Memory B cell (primary cell): ENCODE measurements around the gene SLC35F4.
"Not testable (repeated sequence)": the region's sequence is repeated elsewhere in the genome, so short reads cannot be mapped to it uniquely, and the experiment has no call there.

Experiments
- ATAC-seq: fragments of 150-1000 bp; cut with Tn5 transposase; 2 replicates; pipeline ENCODE4 v1.10.0; 2021; ENCODE audit warnings: low read depth, mild to moderate bottlenecking, moderate library complexity
- DNase-seq, 2 donors: peaks; one replicate each; pipeline ENCODE4 v3.0.0; 2022; ENCODE audit warnings: low spot score in 2 of 2
- H3K27ac Mint-ChIP-seq: one replicate; pipeline ENCODE4 v1.8.0; 2022; ENCODE audit warnings: mild to moderate bottlenecking, moderate library complexity, mixed read lengths
- H3K27me3 Mint-ChIP-seq: one replicate; pipeline ENCODE4 v1.8.0; 2022; ENCODE audit warnings: mixed read lengths
- H3K36me3 Mint-ChIP-seq: one replicate; pipeline ENCODE4 v1.8.0; 2022; ENCODE audit warnings: mild to moderate bottlenecking, mixed read lengths
- H3K4me1 Mint-ChIP-seq: one replicate; pipeline ENCODE4 v1.8.0; 2022; ENCODE audit warnings: mixed read lengths
- H3K4me3 Mint-ChIP-seq: one replicate; pipeline ENCODE4 v1.8.0; 2022; ENCODE audit warnings: mild to moderate bottlenecking, moderate library complexity, mixed read lengths
- H3K9me3 Mint-ChIP-seq: one replicate; pipeline ENCODE4 v1.8.0; 2022; ENCODE audit warnings: mixed read lengths

The SLC35F4 gene

GRCh38 chr14:57869617-57870016, 3.7 kb upstream of the SLC35F4 start:
- Mint-ChIP-seq H3K27me3 (peaks cover 8% of the 10 kb centered on the region), H3K4me3 (no peak overlapping the region), H3K4me1 (no peaks in the 10 kb centered on the region), H3K9me3 (no peaks in the 10 kb centered on the region), H3K36me3 (no peaks in the 10 kb centered on the region), H3K27ac (no peak overlapping the region)
- DNase-seq (no peak), ATAC-seq (no peak)

- H3K36me3 Mint-ChIP-seq = no peaks in the 10 kb centered on the region
- no peaks in the 10 kb centered on the region for H3K9me3 Mint-ChIP-seq
- peaks cover 9% of the 10 kb centered on the region for H3K27me3 Mint-ChIP-seq
- H3K4me3 Mint-ChIP-seq = no peak overlapping the region
- no peak for ATAC-seq
- H3K4me1 Mint-ChIP-seq = no peaks in the 10 kb centered on the region
- no peak for DNase-seq
- no peak overlapping the region for H3K27ac Mint-ChIP-seq
Observed at GRCh38 chr14:57866199-57866705, 360 bp upstream of the SLC35F4 start.

- peaks cover 6% of the 10 kb centered on the region for H3K27me3 Mint-ChIP-seq
- no peak for DNase-seq
- H3K4me3 Mint-ChIP-seq = no peak overlapping the region
- H3K27ac Mint-ChIP-seq = no peak overlapping the region
- no peak for ATAC-seq
- no peaks in the 10 kb centered on the region for H3K4me1 Mint-ChIP-seq
- H3K36me3 Mint-ChIP-seq = no peaks in the 10 kb centered on the region
- H3K9me3 Mint-ChIP-seq = no peaks in the 10 kb centered on the region
Observed at GRCh38 chr14:57865066-57865402, 858 bp downstream of the SLC35F4 start.

- H3K36me3 Mint-ChIP-seq = no peaks in the 10 kb centered on the region
- DNase-seq = no peak
- no peak overlapping the region for H3K4me3 Mint-ChIP-seq
- H3K9me3 Mint-ChIP-seq = no peaks in the 10 kb centered on the region
- no peak overlapping the region for H3K27ac Mint-ChIP-seq
- H3K27me3 Mint-ChIP-seq = peaks cover 5% of the 10 kb centered on the region
- ATAC-seq = no peak
- H3K4me1 Mint-ChIP-seq = no peaks in the 10 kb centered on the region
Observed at GRCh38 chr14:57864659-57865058, 1.2 kb downstream of the SLC35F4 start.

DNA sequence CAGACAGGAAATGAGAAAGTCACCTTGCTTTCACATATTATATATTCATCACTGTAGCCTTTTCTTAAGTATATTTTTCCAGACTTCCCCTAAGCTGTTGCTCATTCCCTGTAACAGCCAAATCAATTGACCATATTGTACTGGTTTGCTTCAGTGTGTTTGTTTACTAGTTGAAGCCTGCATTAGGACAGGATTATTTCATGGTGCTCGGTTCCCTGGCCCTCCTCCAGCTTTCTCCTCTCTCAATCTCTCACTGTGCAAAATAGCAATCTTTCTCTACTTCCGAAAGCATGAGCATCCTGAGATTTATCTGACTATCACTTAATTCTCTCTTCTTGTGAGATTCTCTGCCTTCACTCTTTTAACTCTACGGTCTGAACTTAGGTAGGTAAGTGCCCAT, 2.4 kb downstream of the SLC35F4 start:
- H3K36me3 Mint-ChIP-seq = no peaks in the 10 kb centered on the region
- no peaks in the 10 kb centered on the region for H3K4me1 Mint-ChIP-seq
- ATAC-seq (no peak), DNase-seq (no peak)
- H3K27ac Mint-ChIP-seq = no peak overlapping the region
- H3K9me3 Mint-ChIP-seq = no peaks in the 10 kb centered on the region
- H3K4me3 Mint-ChIP-seq = no peak overlapping the region
- H3K27me3 Mint-ChIP-seq = peaks cover 5% of the 10 kb centered on the region

GRCh38 chr14:57855666-57856065, 10.2 kb downstream of the SLC35F4 start:
- H3K4me1 Mint-ChIP-seq, H3K4me3 Mint-ChIP-seq, H3K27me3 Mint-ChIP-seq, H3K27ac Mint-ChIP-seq, H3K36me3 Mint-ChIP-seq, ATAC-seq, H3K9me3 Mint-ChIP-seq, DNase-seq: not testable (repeated sequence)

- Mint-ChIP-seq H3K27ac (no peak overlapping the region), H3K4me1 (no peaks in the 10 kb centered on the region), H3K27me3 (peaks cover 2% of the 10 kb centered on the region), H3K36me3 (no peaks in the 10 kb centered on the region), H3K9me3 (peaks cover 1% of the 10 kb centered on the region), H3K4me3 (no peak overlapping the region)
- no peak for ATAC-seq
- no peak for DNase-seq
Observed at GRCh38 chr14:57854571-57854970, 11.3 kb downstream of the SLC35F4 start.

- Mint-ChIP-seq H3K36me3 (no peaks in the 10 kb centered on the region), H3K27me3 (peaks cover 2% of the 10 kb centered on the region), H3K27ac (no peak overlapping the region), H3K4me3 (no peak overlapping the region), H3K4me1 (no peaks in the 10 kb centered on the region), H3K9me3 (no peaks in the 10 kb centered on the region)
- ATAC-seq (no peak), DNase-seq (no peak)
Observed at GRCh38 chr14:57851354-57851753, 14.5 kb downstream of the SLC35F4 start.

DNA sequence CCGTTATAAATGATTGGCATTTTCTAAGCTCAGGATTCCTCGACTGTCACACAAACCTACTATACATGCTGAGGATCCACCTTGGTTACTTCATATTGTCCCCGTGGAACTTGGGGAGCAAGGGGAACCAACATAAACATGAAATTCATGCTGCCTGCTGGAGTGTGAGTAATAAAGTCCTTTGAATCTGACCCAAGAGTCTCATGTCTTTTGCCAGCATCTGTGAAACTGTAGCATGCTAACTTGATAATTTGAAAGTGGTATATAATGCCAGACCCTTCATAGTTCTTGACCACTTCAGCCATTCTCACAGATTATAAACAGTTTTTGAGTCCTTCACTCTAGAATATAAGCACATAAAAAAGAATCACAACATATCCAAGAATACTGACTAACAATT, 17.1 kb downstream of the SLC35F4 start:
- H3K27ac Mint-ChIP-seq = no peak overlapping the region
- DNase-seq = no peak
- ATAC-seq = no peak
- H3K4me3 Mint-ChIP-seq = no peak overlapping the region
- H3K4me1 Mint-ChIP-seq = no peaks in the 10 kb centered on the region
- no peaks in the 10 kb centered on the region for H3K9me3 Mint-ChIP-seq
- peaks cover 2% of the 10 kb centered on the region for H3K27me3 Mint-ChIP-seq
- no peaks in the 10 kb centered on the region for H3K36me3 Mint-ChIP-seq

DNA sequence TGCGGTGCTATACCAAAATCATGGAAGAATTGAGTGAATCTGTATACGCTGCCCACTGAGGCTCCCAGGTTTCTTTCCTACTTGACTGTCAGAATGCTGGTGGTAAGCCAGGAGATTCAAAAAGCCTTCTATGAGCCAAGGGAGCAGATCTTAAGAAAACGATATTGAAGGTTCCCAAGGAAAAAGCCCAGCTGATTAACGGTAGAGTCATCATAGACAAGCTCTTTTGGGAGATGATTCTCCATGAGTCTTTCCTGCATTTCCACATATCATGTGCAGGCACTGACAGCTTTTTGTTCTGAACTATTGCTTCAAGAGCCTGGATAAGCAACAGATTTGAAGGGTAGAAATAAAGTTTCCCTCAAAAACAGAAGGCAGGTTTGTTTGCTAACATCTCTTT, 17.5 kb downstream of the SLC35F4 start:
- H3K4me3 Mint-ChIP-seq = no peak overlapping the region

GRCh38 chr14:57847706-57848105, 18.2 kb downstream of the SLC35F4 start:
- no peaks in the 10 kb centered on the region for H3K4me1 Mint-ChIP-seq
- no peaks in the 10 kb centered on the region for H3K36me3 Mint-ChIP-seq
- no peak for DNase-seq
- no peak overlapping the region for H3K4me3 Mint-ChIP-seq
- no peak overlapping the region for H3K27ac Mint-ChIP-seq
- peaks cover 2% of the 10 kb centered on the region for H3K27me3 Mint-ChIP-seq
- no peaks in the 10 kb centered on the region for H3K9me3 Mint-ChIP-seq
- ATAC-seq = no peak

More for the DNA sequence above, 17.5 kb downstream of the SLC35F4 start:
- Mint-ChIP-seq H3K27me3 (peaks cover 2% of the 10 kb centered on the region), H3K27ac (no peak overlapping the region), H3K4me1 (no peaks in the 10 kb centered on the region), H3K36me3 (no peaks in the 10 kb centered on the region), H3K9me3 (no peaks in the 10 kb centered on the region)
- no peak for DNase-seq
- no peak for ATAC-seq

DNA sequence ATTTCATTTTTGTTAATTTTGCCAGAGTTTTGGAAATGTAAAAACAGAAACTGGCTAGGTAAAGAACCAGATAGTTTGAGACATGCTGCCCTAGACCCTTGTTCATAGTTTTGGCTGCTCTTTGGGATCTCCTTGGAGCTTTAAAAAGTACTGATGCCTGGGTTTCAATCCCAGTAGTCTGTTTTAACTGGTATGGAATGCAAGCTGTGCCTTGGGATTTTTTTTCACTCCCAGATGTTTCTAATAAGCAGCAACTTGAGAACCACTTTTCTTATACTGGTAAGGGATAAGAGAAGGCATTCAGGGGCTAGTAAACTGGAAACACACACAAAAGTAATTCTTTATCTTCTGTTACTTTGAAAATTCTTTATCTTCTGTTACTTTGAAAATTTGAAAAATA, 18.8 kb downstream of the SLC35F4 start:
- Mint-ChIP-seq H3K4me1 (no peaks in the 10 kb centered on the region), H3K4me3 (no peak overlapping the region), H3K27me3 (peaks cover 2% of the 10 kb centered on the region), H3K36me3 (no peaks in the 10 kb centered on the region), H3K27ac (no peak overlapping the region), H3K9me3 (no peaks in the 10 kb centered on the region)
- DNase-seq = no peak
- no peak for ATAC-seq

GRCh38 chr14:57846596-57846995, 19.3 kb downstream of the SLC35F4 start:
- H3K36me3 Mint-ChIP-seq = no peaks in the 10 kb centered on the region
- H3K4me3 Mint-ChIP-seq = no peak overlapping the region
- peaks cover 2% of the 10 kb centered on the region for H3K27me3 Mint-ChIP-seq
- H3K4me1 Mint-ChIP-seq = no peaks in the 10 kb centered on the region
- DNase-seq = no peak
- no peak overlapping the region for H3K27ac Mint-ChIP-seq
- H3K9me3 Mint-ChIP-seq = no peaks in the 10 kb centered on the region
- no peak for ATAC-seq

- DNase-seq = no peak
- H3K36me3 Mint-ChIP-seq = no peaks in the 10 kb centered on the region
- ATAC-seq = no peak
- no peaks in the 10 kb centered on the region for H3K9me3 Mint-ChIP-seq
- H3K27ac Mint-ChIP-seq = no peak overlapping the region
- no peak overlapping the region for H3K4me3 Mint-ChIP-seq
- H3K4me1 Mint-ChIP-seq = no peaks in the 10 kb centered on the region
- H3K27me3 Mint-ChIP-seq = peaks cover 2% of the 10 kb centered on the region
Observed at GRCh38 chr14:57845802-57846531, 19.9 kb downstream of the SLC35F4 start.

DNA sequence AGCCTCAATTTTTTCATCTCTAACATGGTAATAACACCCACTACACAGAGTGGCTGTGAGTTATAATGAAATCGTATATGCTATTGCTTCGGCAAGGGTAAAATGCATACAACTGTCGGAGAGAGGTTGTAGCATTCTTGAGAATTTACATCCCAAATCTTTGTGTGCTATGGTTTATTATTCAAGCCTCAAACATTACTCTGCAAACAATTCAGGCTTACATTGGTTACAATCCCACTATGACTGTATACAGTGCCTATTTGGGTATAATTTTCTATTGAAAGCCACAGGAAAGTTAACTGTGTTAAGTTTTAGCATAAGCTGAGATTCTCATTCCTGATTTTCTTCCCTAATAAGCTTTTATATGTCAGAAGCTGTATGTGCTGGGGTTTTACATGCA, 20.6 kb downstream of the SLC35F4 start:
- no peaks in the 10 kb centered on the region for H3K36me3 Mint-ChIP-seq

More for the DNA sequence above, 20.6 kb downstream of the SLC35F4 start:
- H3K4me3 Mint-ChIP-seq = no peak overlapping the region
- no peak for ATAC-seq
- H3K9me3 Mint-ChIP-seq = no peaks in the 10 kb centered on the region
- H3K4me1 Mint-ChIP-seq = no peaks in the 10 kb centered on the region
- no peak overlapping the region for H3K27ac Mint-ChIP-seq
- no peak for DNase-seq
- peaks cover 2% of the 10 kb centered on the region for H3K27me3 Mint-ChIP-seq
